NOMO-1 treated with DMSO at 0.1 percent for 48 hours (cell line): ENCODE measurements around the gene TMEM86A.

Source experiments
- DNase-seq: peaks from one replicate; lab custom pipeline; 2025; ENCODE audit not compliant: unreplicated experiment; lab: John Stamatoyannopoulos, UW

TMEM86A gene

GRCh38 chr11:18699848-18700261 is 1.3 kb downstream of the TMEM86A start:
- DNase-seq = no peak

GRCh38 chr11:18700375-18700774 is 1.8 kb downstream of the TMEM86A start:
- no peak for DNase-seq

- DNase-seq = no peak
These were observed 2.3 kb downstream of the TMEM86A start for GRCh38 chr11:18700872-18701271.

GRCh38 chr11:18701614-18702216 is 3.1 kb downstream of the TMEM86A start:
- no peak for DNase-seq

GRCh38 chr11:18703001-18703763 is 4.6 kb downstream of the TMEM86A start:
- no peak for DNase-seq

- no peak for DNase-seq
These were observed 5.6 kb downstream of the TMEM86A start for GRCh38 chr11:18704045-18704645.

GRCh38 chr11:18704698-18705097 is 6.1 kb downstream of the TMEM86A start:
- DNase-seq = no peak

- DNase-seq = no peak
These were observed 7.2 kb downstream of the TMEM86A start for GRCh38 chr11:18705651-18706281.

- DNase-seq = no peak
These were observed 8.0 kb downstream of the TMEM86A start for GRCh38 chr11:18706330-18707243.

- peak; percentile 49 for DNase-seq
These were observed 9.3 kb downstream of the TMEM86A start for GRCh38 chr11:18707811-18708340.

GRCh38 chr11:18709414-18709813 is 10.8 kb downstream of the TMEM86A start:
- DNase-seq = no peak

- no peak for DNase-seq
These were observed 12.0 kb downstream of the TMEM86A start for GRCh38 chr11:18710545-18710944.

GRCh38 chr11:18713646-18714442 is 15.3 kb downstream of the TMEM86A start:
- no peak for DNase-seq

- DNase-seq = no peak
These were observed 15.8 kb downstream of the TMEM86A start for GRCh38 chr11:18714443-18714780.

GRCh38 chr11:18715476-18715875 is 16.9 kb downstream of the TMEM86A start:
- no peak for DNase-seq

- no peak for DNase-seq
These were observed 21.7 kb downstream of the TMEM86A start for GRCh38 chr11:18720091-18720807.

GRCh38 chr11:18720808-18721560 is 22.4 kb downstream of the TMEM86A start:
- peak; percentile 42 for DNase-seq

- DNase-seq = peak; percentile 54
These were observed 23.1 kb downstream of the TMEM86A start for GRCh38 chr11:18721561-18722292.
